ELR (cell line): Measurements from ENCODE around the gene PTPRJ.

Source experiments
- DNase-seq: peaks from one replicate; pipeline ENCODE4 v3.0.0-alpha.2; 2015; ENCODE audit warnings: low read depth

PTPRJ gene

GRCh38 chr11:48094643-48095339 lies 114.4 kb downstream of the PTPRJ start:
- DNase-seq = no peak

- DNase-seq = no peak
These were observed 115.6 kb downstream of the PTPRJ start for GRCh38 chr11:48095779-48096470.

GRCh38 chr11:48096588-48097525 lies 116.5 kb downstream of the PTPRJ start:
- peak; percentile 24 for DNase-seq

GRCh38 chr11:48098024-48098423 lies 117.7 kb downstream of the PTPRJ start:
- DNase-seq = no peak

- no peak for DNase-seq
These were observed 119.6 kb downstream of the PTPRJ start for GRCh38 chr11:48099916-48100446.

GRCh38 chr11:48101044-48101733 lies 120.8 kb downstream of the PTPRJ start:
- no peak for DNase-seq

- DNase-seq = no peak
These were observed 121.6 kb downstream of the PTPRJ start for GRCh38 chr11:48101958-48102357.

- DNase-seq = no peak
These were observed 123.5 kb downstream of the PTPRJ start for GRCh38 chr11:48103621-48104567.

GRCh38 chr11:48104568-48104924 lies 124.2 kb downstream of the PTPRJ start:
- no peak for DNase-seq

GRCh38 chr11:48105096-48105990 lies 125.0 kb downstream of the PTPRJ start:
- DNase-seq = no peak

- DNase-seq = no peak
These were observed 125.8 kb downstream of the PTPRJ start for GRCh38 chr11:48106166-48106565.

- DNase-seq = peak; percentile 73
These were observed 126.9 kb downstream of the PTPRJ start for GRCh38 chr11:48107188-48107704.

GRCh38 chr11:48108231-48109045 lies 128.1 kb downstream of the PTPRJ start:
- DNase-seq = no peak

GRCh38 chr11:48109046-48109666 lies 128.8 kb downstream of the PTPRJ start:
- DNase-seq = peak; percentile 75

GRCh38 chr11:48110509-48110766 lies 130.1 kb downstream of the PTPRJ start:
- DNase-seq = no peak

- DNase-seq = no peak
These were observed 131.5 kb downstream of the PTPRJ start for GRCh38 chr11:48111891-48112290.

GRCh38 chr11:48114740-48115139 lies 134.4 kb downstream of the PTPRJ start:
- no peak for DNase-seq
